SK-N-SH (cell line): ENCODE data around the gene RBM20. TPM values are rescaled to one million over a fixed set of nuclear protein-coding genes. Genes with fewer than 3 reads are reported as not detected.

Experiments used
- CTCF ChIA-PET: fragments of 300-600, 350-600 bp; formaldehyde crosslinking; extraction: SDS; loops from one replicate; lab custom pipeline; 2021; lab: Yijun Ruan, JAX
- POLR2A ChIA-PET: fragments of 350-600 bp; sonication (Branson Sonifier 250); formaldehyde crosslinking; extraction: SDS; loops from one replicate; lab custom pipeline; 2020; ENCODE audit warnings: antibody characterized with exemption, inconsistent platforms; lab: Yijun Ruan, JAX
- DNase-seq: peaks from one replicate; pipeline ENCODE4 v3.0.0; 2012
- H2AFZ ChIP-seq: fragments of 200-600 bp; sonication (generic); 2 replicates; pipeline ENCODE4 v1.8.1; 2016; ENCODE audit warnings: antibody characterized with exemption, mild to moderate bottlenecking, low read depth
- H3F3A ChIP-seq: fragments of 200-600 bp; sonication (generic); replicated peaks from 2 replicates; pipeline ENCODE3; 2016; ENCODE audit warnings: antibody characterized with exemption, mild to moderate bottlenecking; ENCODE audit not compliant: insufficient read depth
- H3K27ac ChIP-seq, 2 experiments: fragments of 200-500 bp in 1 of 2; fragments of 200-600 bp in 1 of 2; sonication (Bioruptor generic) in 1 of 2; sonication (generic), shearing (Covaris generic) in 1 of 2; 2 replicates each; pipeline versions ENCODE4 v1.5.1 to v1.6.1; 2014 to 2016; ENCODE audit warnings: low read depth in 2 of 2, inconsistent platforms in 1 of 2, low read length in 1 of 2, mild to moderate bottlenecking in 1 of 2, mixed read lengths in 1 of 2
- H3K27me3 ChIP-seq: fragments of 200-600 bp; sonication (generic), shearing (Covaris generic); 2 replicates; pipeline ENCODE4 v1.6.1; 2016; ENCODE audit warnings: mixed run types; ENCODE audit not compliant: insufficient read depth
- H3K36me3 ChIP-seq, 2 experiments: fragments of 200-500 bp in 1 of 2; fragments of 200-600 bp in 1 of 2; sonication (Bioruptor generic) in 1 of 2; sonication (generic) in 1 of 2; replicated peaks in 1 of 2; 2 replicates each; pipeline versions ENCODE3 to v1.5.1; 2014 to 2016; ENCODE audit warnings: low read length in 1 of 2, mild to moderate bottlenecking in 1 of 2; ENCODE audit not compliant: insufficient read depth in 2 of 2, control insufficient read depth in 1 of 2
- H3K4me1 ChIP-seq, 2 experiments: fragments of 200-500 bp in 1 of 2; fragments of 200-600 bp in 1 of 2; sonication (Bioruptor generic) in 1 of 2; sonication (generic), shearing (Covaris generic) in 1 of 2; 2 replicates each; pipeline versions ENCODE4 v1.5.1 to v1.6.1; 2014 to 2016; ENCODE audit warnings: low read depth in 1 of 2, low read length in 1 of 2, mixed run types in 1 of 2; ENCODE audit not compliant: insufficient read depth in 2 of 2, control insufficient read depth in 1 of 2
- H3K4me2 ChIP-seq: fragments of 200-600 bp; sonication (generic), shearing (Covaris generic); 2 replicates; pipeline ENCODE4 v1.6.1; 2017; ENCODE audit warnings: mixed run types
- H3K4me3 ChIP-seq, 2 experiments: fragments of 200-500 bp in 1 of 2; fragments of 200-600 bp in 1 of 2; sonication (Bioruptor generic) in 1 of 2; sonication (generic), shearing (Covaris generic) in 1 of 2; 2 replicates each; pipeline versions ENCODE4 v1.5.1 to v1.8.1; 2014 to 2016; ENCODE audit warnings: low read depth in 2 of 2, inconsistent platforms in 1 of 2, low read length in 1 of 2, mild to moderate bottlenecking in 1 of 2, mixed read lengths in 1 of 2, moderate library complexity in 1 of 2
- H3K79me2 ChIP-seq: fragments of 200-600 bp; sonication (generic); 2 replicates; pipeline ENCODE4 v1.8.1; 2017; ENCODE audit warnings: mild to moderate bottlenecking; ENCODE audit not compliant: insufficient read depth
- H3K9ac ChIP-seq: fragments of 200-600 bp; sonication (generic); 2 replicates; pipeline ENCODE4 v1.6.1; 2017; ENCODE audit warnings: mixed run types
- H3K9me2 ChIP-seq: fragments of 200-600 bp; sonication (generic); 2 replicates; pipeline ENCODE4 v1.6.1; 2017; ENCODE audit warnings: mixed run types
- H3K9me3 ChIP-seq: fragments of 200-600 bp; sonication (generic); 2 replicates; pipeline ENCODE4 v1.6.1; 2017; ENCODE audit warnings: mixed run types, mild to moderate bottlenecking, moderate library complexity
- H4K20me1 ChIP-seq: fragments of 200-600 bp; sonication (generic); 2 replicates; pipeline ENCODE4 v1.6.1; 2017; ENCODE audit warnings: mild to moderate bottlenecking, mixed run types; ENCODE audit not compliant: insufficient read depth
- FOXJ3 ChIP-seq: sonication (generic); formaldehyde crosslinking; IDR thresholded peaks from 2 replicates; pipeline ENCODE4 v1.5.1; 2020; ENCODE audit warnings: mild to moderate bottlenecking, missing genetic modification reagents
- JUND ChIP-seq: IDR thresholded peaks from 2 replicates; pipeline ENCODE4 v1.4.0; 2012
- NFIC ChIP-seq: IDR thresholded peaks from 2 replicates; pipeline ENCODE4 v1.4.0; 2012; ENCODE audit warnings: borderline replicate concordance
- RFX5 ChIP-seq: IDR thresholded peaks from 2 replicates; pipeline ENCODE4 v1.6.1; 2012; ENCODE audit warnings: mild to moderate bottlenecking, improper control_type of control experiment, low read length
- SIN3A ChIP-seq: IDR thresholded peaks from 2 replicates; pipeline ENCODE4 v1.6.1; 2012; ENCODE audit warnings: low read depth, mild to moderate bottlenecking, low read length, moderate library complexity, borderline replicate concordance
- SMC3 ChIP-seq: IDR thresholded peaks from 2 replicates; pipeline ENCODE4 v1.6.1; 2012; ENCODE audit warnings: low read depth, low read length, improper control_type of control experiment
- TCF12 ChIP-seq: IDR thresholded peaks from 2 replicates; pipeline ENCODE4 v1.4.0; 2012
- TEAD4 ChIP-seq: IDR thresholded peaks from 2 replicates; pipeline ENCODE4 v1.4.0; 2012; ENCODE audit warnings: mild to moderate bottlenecking, borderline replicate concordance; ENCODE audit not compliant: insufficient read depth
- WGBS: methylation state at CpG from one replicate; pipeline ENCODE4 v1.1.6; 2017; ENCODE audit warnings: low lambda C conversion rate; 5-methylcytosine and 5-hydroxymethylcytosine counted together
- polyA plus RNA-seq, 3 experiments: library from polyadenylated mRNA; depleted of rRNA; stranded (reverse); fragments of >200 nt; gene quantifications; 2 replicates each; pipeline ENCODE4 v1.2.3, GENCODE V29; 2012
- TF ChIP-seq, protein P1 (sequence below): IDR thresholded peaks from 2 replicates; pipeline ENCODE4; 2012

RBM20 gene
- polyA plus RNA-seq, 1 of the 3 experiments (the other 2 are of a cell fraction) = 0.64 TPM

DNA sequence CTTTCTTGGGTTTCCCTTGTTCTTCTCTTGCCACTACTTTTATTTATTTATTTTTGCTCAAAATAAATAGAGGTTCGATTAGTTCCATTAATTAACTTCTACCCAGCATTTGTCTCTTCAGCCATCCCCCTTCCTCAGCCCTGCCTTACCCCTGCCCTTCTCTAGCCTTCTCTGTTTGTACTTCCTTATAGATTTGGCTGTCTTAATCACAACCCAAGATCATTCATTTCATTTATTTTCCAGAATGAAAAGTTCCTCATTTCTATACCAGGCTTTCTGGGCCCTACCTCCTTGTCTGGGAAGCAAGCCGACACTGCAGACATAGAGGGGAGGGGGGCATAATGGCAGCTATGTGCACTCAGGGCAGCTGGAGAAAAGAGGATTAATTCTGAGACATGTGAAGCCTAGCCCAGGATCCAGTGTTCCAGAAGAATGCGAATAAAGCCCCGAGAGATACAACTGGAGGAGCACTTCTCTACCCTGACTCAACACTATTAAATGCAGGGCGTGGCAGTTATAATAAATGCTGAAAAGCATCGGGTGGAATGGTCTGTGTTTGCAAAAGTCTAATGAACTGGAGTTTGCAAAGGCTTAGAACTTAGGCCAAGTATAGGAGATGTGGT lies 221.2 kb downstream of the RBM20 start:
- CTCF ChIA-PET = interaction anchor here (1.3 kb wide), 1 partner anchor 119 kb away, joined by 4 read pairs; no protein-coding TSS in a partner anchor
- H3K9ac ChIP-seq = no peak overlapping the region
- H3K27ac ChIP-seq = peak overlapping the region in 1 of 2 experiments; percentile 53; a peak in 2 of 4 replicates
- H3K4me1 ChIP-seq = peaks cover 0 to 21% of the 10 kb centered on the region in 2 experiments; a peak in 2 of 4 replicates
- no peaks in the 10 kb centered on the region for H3K9me2 ChIP-seq
- 72% methylated on average over 6 of the region's 6 CpGs for WGBS
- no peak overlapping the region for H2AFZ ChIP-seq
- H3K4me2 ChIP-seq = no peak overlapping the region
- H3K4me3 ChIP-seq = no peak overlapping the region
- H3K36me3 ChIP-seq = no peaks in the 10 kb centered on the region
- H3K9me3 ChIP-seq = no peaks in the 10 kb centered on the region
- TF ChIP-seq TCF12 (no peak), JUND (no peak), TEAD4 (no peak), SIN3A (no peak), RFX5 (no peak), FOXJ3 (no peak), NFIC (no peak)
- H4K20me1 ChIP-seq = no peaks in the 10 kb centered on the region
- POLR2A ChIA-PET = no interaction called here
- no peak for DNase-seq
- H3K79me2 ChIP-seq = no peaks in the 10 kb centered on the region
- H3F3A ChIP-seq = no peaks in the 10 kb centered on the region
- no peaks in the 10 kb centered on the region for H3K27me3 ChIP-seq

DNA sequence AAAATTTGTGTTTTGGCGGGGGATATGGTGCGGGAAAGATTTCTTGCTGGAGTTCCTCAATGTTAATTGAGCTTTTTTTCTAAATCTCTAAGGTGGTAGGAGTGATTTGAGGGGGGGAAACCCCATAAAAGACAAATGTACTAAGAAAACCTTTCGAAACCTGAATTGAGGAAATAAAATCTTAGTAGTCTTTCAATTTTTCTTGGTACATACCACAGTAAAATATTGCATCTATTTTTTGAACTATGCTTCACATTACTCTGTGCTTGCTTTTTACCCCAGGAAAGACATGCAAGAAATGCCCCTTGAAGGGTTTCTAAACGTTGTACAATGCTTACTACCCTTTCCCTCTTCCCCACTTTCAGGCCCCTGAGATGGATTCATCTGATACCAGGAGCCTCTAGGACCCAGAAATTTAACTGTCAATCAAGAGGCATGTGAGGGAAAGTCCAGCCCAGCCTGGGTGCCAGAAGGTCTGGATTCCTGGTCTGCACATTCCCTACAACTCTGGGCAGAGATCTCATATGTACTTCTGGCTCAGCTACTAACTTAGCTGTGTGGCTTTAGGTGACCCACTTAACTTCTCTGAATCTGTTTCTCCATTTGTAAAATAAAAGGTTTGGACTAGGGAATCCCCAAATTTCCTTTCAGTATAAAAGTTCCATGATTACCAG lies 221.8 kb downstream of the RBM20 start:
- Histone ChIP-seq H3K4me3 (no peak overlapping the region), H3K9me3 (no peaks in the 10 kb centered on the region), H3K9me2 (no peaks in the 10 kb centered on the region), H4K20me1 (no peaks in the 10 kb centered on the region), H3K4me2 (no peak overlapping the region), H3K27me3 (no peaks in the 10 kb centered on the region), H3F3A (no peaks in the 10 kb centered on the region), H3K27ac (peak overlapping the region in 1 of 2 experiments; percentile 53; a peak in 2 of 4 replicates), H3K79me2 (no peaks in the 10 kb centered on the region), H3K4me1 (peaks cover 0 to 21% of the 10 kb centered on the region in 2 experiments; a peak in 2 of 4 replicates), H3K9ac (no peak overlapping the region), H3K36me3 (no peaks in the 10 kb centered on the region), H2AFZ (no peak overlapping the region)
- ChIA-PET POLR2A (no interaction called here), CTCF (interaction anchor here (0.7 kb wide), 1 partner anchor 221 kb away, joined by 3 read pairs; no protein-coding TSS in a partner anchor)
- WGBS = 67% methylated on average over 4 of the region's 4 CpGs
- TF ChIP-seq, protein P1, sequence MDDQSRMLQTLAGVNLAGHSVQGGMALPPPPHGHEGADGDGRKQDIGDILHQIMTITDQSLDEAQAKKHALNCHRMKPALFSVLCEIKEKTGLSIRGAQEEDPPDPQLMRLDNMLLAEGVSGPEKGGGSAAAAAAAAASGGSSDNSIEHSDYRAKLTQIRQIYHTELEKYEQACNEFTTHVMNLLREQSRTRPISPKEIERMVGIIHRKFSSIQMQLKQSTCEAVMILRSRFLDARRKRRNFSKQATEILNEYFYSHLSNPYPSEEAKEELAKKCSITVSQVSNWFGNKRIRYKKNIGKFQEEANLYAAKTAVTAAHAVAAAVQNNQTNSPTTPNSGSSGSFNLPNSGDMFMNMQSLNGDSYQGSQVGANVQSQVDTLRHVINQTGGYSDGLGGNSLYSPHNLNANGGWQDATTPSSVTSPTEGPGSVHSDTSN = peak; percentile 36; the same call in 1 of the 2 replicates
- TF ChIP-seq SMC3 = no peak
- no peak for DNase-seq
